Measurements from ENCODE around the gene UNC5CL.
"Not testable (repeated sequence)": the region's sequence is repeated elsewhere in the genome, so short reads cannot be mapped to it uniquely, and the experiment has no call there.

Gene UNC5CL

GRCh38 chr6:41027799-41028560 is 11.0 kb downstream of the UNC5CL start:
- Histone ChIP-seq H3K27ac (ENCODE audit: insufficient read depth, low read length, poor library complexity, severe bottlenecking) (no peak overlapping the region), H3K9me3 (ENCODE audit: control insufficient read depth, low read length) (no peaks in the 10 kb centered on the region)

DNA sequence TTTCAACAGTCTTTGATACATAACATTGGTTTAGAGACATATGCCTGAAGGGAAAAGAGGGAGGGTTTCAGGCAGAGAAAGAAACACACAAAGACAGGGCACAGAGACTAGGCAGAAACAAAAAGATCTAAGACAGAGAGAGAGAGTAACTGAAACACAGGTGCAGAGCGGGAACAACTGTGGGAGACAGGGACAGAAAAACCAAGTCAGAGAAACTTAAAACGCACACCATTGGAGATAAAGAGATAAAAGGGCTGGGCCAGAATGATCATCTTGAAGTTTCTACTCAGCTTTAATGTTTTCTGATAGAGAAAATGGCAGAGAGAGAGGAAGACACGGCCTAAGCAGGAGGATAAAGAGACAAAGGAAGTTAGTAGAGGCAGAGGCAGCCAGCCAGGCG is 11.8 kb downstream of the UNC5CL start:
- H3K4me1 ChIP-seq (ENCODE audit: control insufficient read depth, insufficient read depth, low read length, poor library complexity, severe bottlenecking), result peaks cover 18% of the 10 kb centered on the region
- peak overlapping the region; percentile 68 for H3K4me3 ChIP-seq (ENCODE audit: insufficient read depth, low read depth, low read length, poor library complexity, severe bottlenecking)
- no peaks in the 10 kb centered on the region for H3K27me3 ChIP-seq (replicated peaks; ENCODE audit: control insufficient read depth, insufficient read depth, low read length, poor library complexity, severe bottlenecking)
- H3K36me3 ChIP-seq (ENCODE audit: control insufficient read depth, insufficient read depth, low read length), result no peaks in the 10 kb centered on the region
- DNase-seq, result no peak
- no peaks in the 10 kb centered on the region for H3K9me3 ChIP-seq (ENCODE audit: control insufficient read depth, low read length)
- no peak overlapping the region for H3K27ac ChIP-seq (ENCODE audit: insufficient read depth, low read length, poor library complexity, severe bottlenecking)

More at GRCh38 chr6:41027799-41028560, 11.0 kb downstream of the UNC5CL start:
- Histone ChIP-seq H3K4me3 (ENCODE audit: insufficient read depth, low read depth, low read length, poor library complexity, severe bottlenecking) (peak overlapping the region; percentile 68), H3K27me3 (replicated peaks; ENCODE audit: control insufficient read depth, insufficient read depth, low read length, poor library complexity, severe bottlenecking) (no peaks in the 10 kb centered on the region), H3K36me3 (ENCODE audit: control insufficient read depth, insufficient read depth, low read length) (no peaks in the 10 kb centered on the region), H3K4me1 (ENCODE audit: control insufficient read depth, insufficient read depth, low read length, poor library complexity, severe bottlenecking) (peaks cover 18% of the 10 kb centered on the region)
- DNase-seq, result peak; percentile 38 to 59 (median 41)

- no peaks in the 10 kb centered on the region for H3K9me3 ChIP-seq (ENCODE audit: control insufficient read depth, low read length)
These were observed 13.0 kb downstream of the UNC5CL start for GRCh38 chr6:41025966-41026530.

GRCh38 chr6:41023114-41023513 is 15.9 kb downstream of the UNC5CL start:
- Histone ChIP-seq H3K27ac (ENCODE audit: insufficient read depth, low read length, poor library complexity, severe bottlenecking) (no peak overlapping the region), H3K4me3 (ENCODE audit: insufficient read depth, low read depth, low read length, poor library complexity, severe bottlenecking) (no peak overlapping the region), H3K27me3 (replicated peaks; ENCODE audit: control insufficient read depth, insufficient read depth, low read length, poor library complexity, severe bottlenecking) (no peaks in the 10 kb centered on the region), H3K36me3 (ENCODE audit: control insufficient read depth, insufficient read depth, low read length) (no peaks in the 10 kb centered on the region), H3K9me3 (ENCODE audit: control insufficient read depth, low read length) (no peaks in the 10 kb centered on the region), H3K4me1 (ENCODE audit: control insufficient read depth, insufficient read depth, low read length, poor library complexity, severe bottlenecking) (peaks cover 12% of the 10 kb centered on the region)
- DNase-seq, result no peak

More at GRCh38 chr6:41025966-41026530, 13.0 kb downstream of the UNC5CL start:
- no peaks in the 10 kb centered on the region for H3K27me3 ChIP-seq (replicated peaks; ENCODE audit: control insufficient read depth, insufficient read depth, low read length, poor library complexity, severe bottlenecking)
- peaks cover 18% of the 10 kb centered on the region for H3K4me1 ChIP-seq (ENCODE audit: control insufficient read depth, insufficient read depth, low read length, poor library complexity, severe bottlenecking)
- no peak overlapping the region for H3K27ac ChIP-seq (ENCODE audit: insufficient read depth, low read length, poor library complexity, severe bottlenecking)
- no peaks in the 10 kb centered on the region for H3K36me3 ChIP-seq (ENCODE audit: control insufficient read depth, insufficient read depth, low read length)
- no peak overlapping the region for H3K4me3 ChIP-seq (ENCODE audit: insufficient read depth, low read depth, low read length, poor library complexity, severe bottlenecking)
- DNase-seq, result no peak

DNA sequence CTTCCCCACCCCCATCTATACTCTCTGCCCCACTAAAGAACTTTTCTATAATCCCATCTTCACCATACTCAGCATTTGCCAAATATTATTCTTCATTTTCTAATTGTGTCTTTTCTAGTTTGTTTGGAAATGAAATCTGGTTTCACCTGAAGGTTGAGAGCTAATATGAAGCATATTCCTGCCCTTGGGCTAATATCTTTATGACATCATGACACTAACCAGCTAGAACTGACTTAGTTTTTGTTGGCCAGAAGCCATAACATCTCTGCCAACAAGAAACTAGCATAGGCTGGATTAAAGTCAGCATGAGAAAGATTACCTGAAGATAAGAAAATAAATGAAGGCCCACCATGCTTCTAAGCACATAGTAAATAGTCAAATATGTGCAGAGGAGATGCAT is 16.7 kb downstream of the UNC5CL start:
- no peaks in the 10 kb centered on the region for H3K27me3 ChIP-seq (replicated peaks; ENCODE audit: control insufficient read depth, insufficient read depth, low read length, poor library complexity, severe bottlenecking)
- H3K4me1 ChIP-seq (ENCODE audit: control insufficient read depth, insufficient read depth, low read length, poor library complexity, severe bottlenecking), result peaks cover 3% of the 10 kb centered on the region
- H3K4me3 ChIP-seq (ENCODE audit: insufficient read depth, low read depth, low read length, poor library complexity, severe bottlenecking), result no peak overlapping the region
- H3K9me3 ChIP-seq (ENCODE audit: control insufficient read depth, low read length), result no peaks in the 10 kb centered on the region
- DNase-seq, result no peak
- no peak overlapping the region for H3K27ac ChIP-seq (ENCODE audit: insufficient read depth, low read length, poor library complexity, severe bottlenecking)
- no peaks in the 10 kb centered on the region for H3K36me3 ChIP-seq (ENCODE audit: control insufficient read depth, insufficient read depth, low read length)

GRCh38 chr6:41021832-41022231 is 17.2 kb downstream of the UNC5CL start:
- Histone ChIP-seq H3K36me3 (ENCODE audit: control insufficient read depth, insufficient read depth, low read length) (no peaks in the 10 kb centered on the region), H3K9me3 (ENCODE audit: control insufficient read depth, low read length) (no peaks in the 10 kb centered on the region), H3K27ac (ENCODE audit: insufficient read depth, low read length, poor library complexity, severe bottlenecking) (no peak overlapping the region), H3K27me3 (replicated peaks; ENCODE audit: control insufficient read depth, insufficient read depth, low read length, poor library complexity, severe bottlenecking) (no peaks in the 10 kb centered on the region), H3K4me3 (ENCODE audit: insufficient read depth, low read depth, low read length, poor library complexity, severe bottlenecking) (no peak overlapping the region), H3K4me1 (ENCODE audit: control insufficient read depth, insufficient read depth, low read length, poor library complexity, severe bottlenecking) (no peaks in the 10 kb centered on the region)
- no peak for DNase-seq

- H3K27me3 ChIP-seq (replicated peaks; ENCODE audit: control insufficient read depth, insufficient read depth, low read length, poor library complexity, severe bottlenecking), result no peaks in the 10 kb centered on the region
- H3K4me3 ChIP-seq (ENCODE audit: insufficient read depth, low read depth, low read length, poor library complexity, severe bottlenecking), result no peak overlapping the region
- H3K36me3 ChIP-seq (ENCODE audit: control insufficient read depth, insufficient read depth, low read length), result no peaks in the 10 kb centered on the region
- H3K27ac ChIP-seq (ENCODE audit: insufficient read depth, low read length, poor library complexity, severe bottlenecking), result no peak overlapping the region
- no peaks in the 10 kb centered on the region for H3K9me3 ChIP-seq (ENCODE audit: control insufficient read depth, low read length)
- no peak for DNase-seq
- no peaks in the 10 kb centered on the region for H3K4me1 ChIP-seq (ENCODE audit: control insufficient read depth, insufficient read depth, low read length, poor library complexity, severe bottlenecking)
These were observed 21.4 kb downstream of the UNC5CL start for GRCh38 chr6:41017663-41018062.

DNA sequence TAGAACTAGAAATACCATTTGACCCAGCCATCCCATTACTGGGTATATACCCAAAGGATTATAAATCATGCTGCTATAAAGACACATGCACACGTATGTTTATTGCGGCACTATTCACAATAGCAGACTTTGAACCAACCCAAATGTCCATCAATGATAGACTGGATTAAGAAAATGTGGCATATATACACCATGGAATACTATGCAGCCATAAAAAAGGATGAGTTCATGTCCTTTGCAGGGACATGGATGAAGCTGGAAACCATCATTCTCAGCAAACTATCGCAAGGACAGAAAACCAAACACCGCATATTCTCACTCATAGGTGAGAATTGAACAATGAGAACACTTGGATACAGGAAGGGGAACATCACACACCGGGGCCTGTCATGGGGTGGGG is 23.2 kb downstream of the UNC5CL start:
- not testable (repeated sequence) for H3K27ac ChIP-seq (ENCODE audit: insufficient read depth, low read length, poor library complexity, severe bottlenecking); H3K36me3 ChIP-seq (ENCODE audit: control insufficient read depth, insufficient read depth, low read length); H3K9me3 ChIP-seq (ENCODE audit: control insufficient read depth, low read length); H3K4me1 ChIP-seq (ENCODE audit: control insufficient read depth, insufficient read depth, low read length, poor library complexity, severe bottlenecking); H3K27me3 ChIP-seq (replicated peaks; ENCODE audit: control insufficient read depth, insufficient read depth, low read length, poor library complexity, severe bottlenecking); DNase-seq; H3K4me3 ChIP-seq (ENCODE audit: insufficient read depth, low read depth, low read length, poor library complexity, severe bottlenecking)

GRCh38 chr6:41014780-41015179 is 24.2 kb downstream of the UNC5CL start:
- H3K9me3 ChIP-seq (ENCODE audit: control insufficient read depth, low read length), result no peaks in the 10 kb centered on the region

DNA sequence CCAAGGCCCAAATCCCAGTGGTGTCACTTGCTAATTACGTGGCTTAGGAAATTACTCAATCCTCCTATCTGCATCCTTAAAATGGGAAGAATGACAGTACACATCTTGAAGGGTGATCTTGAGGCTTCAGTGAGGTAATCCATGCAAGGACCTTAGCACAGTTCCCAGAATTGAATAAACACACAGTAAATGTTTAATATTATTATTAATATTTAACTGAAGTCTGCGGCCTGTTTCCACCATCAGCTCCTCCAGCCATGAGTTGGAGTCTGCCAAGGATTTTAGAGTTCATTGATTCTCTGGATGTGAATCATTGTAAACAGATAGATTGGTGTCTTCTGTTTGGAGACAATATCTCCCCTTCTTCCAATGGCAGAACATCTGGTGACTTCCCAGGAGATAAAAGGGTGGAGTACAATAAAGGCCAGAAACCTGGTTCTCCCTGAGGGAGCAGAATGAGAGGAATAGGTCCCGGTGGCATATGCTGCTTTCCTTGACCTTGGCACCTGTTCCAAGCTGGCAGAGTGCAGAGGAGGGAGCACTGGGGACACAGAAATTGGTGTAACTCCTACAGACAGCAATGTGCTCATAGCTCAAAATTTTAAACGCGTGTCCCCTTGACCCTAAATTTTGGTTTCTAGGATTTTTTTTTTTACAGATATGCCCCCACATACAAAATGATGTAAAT is 25.4 kb downstream of the UNC5CL start:
- Histone ChIP-seq H3K27me3 (replicated peaks; ENCODE audit: control insufficient read depth, insufficient read depth, low read length, poor library complexity, severe bottlenecking) (no peaks in the 10 kb centered on the region), H3K4me1 (ENCODE audit: control insufficient read depth, insufficient read depth, low read length, poor library complexity, severe bottlenecking) (no peaks in the 10 kb centered on the region), H3K4me3 (ENCODE audit: insufficient read depth, low read depth, low read length, poor library complexity, severe bottlenecking) (no peak overlapping the region), H3K36me3 (ENCODE audit: control insufficient read depth, insufficient read depth, low read length) (no peaks in the 10 kb centered on the region), H3K9me3 (ENCODE audit: control insufficient read depth, low read length) (no peaks in the 10 kb centered on the region), H3K27ac (ENCODE audit: insufficient read depth, low read length, poor library complexity, severe bottlenecking) (no peak overlapping the region)
- DNase-seq, result no peak

More at GRCh38 chr6:41014780-41015179, 24.2 kb downstream of the UNC5CL start:
- H3K4me3 ChIP-seq (ENCODE audit: insufficient read depth, low read depth, low read length, poor library complexity, severe bottlenecking), result no peak overlapping the region
- no peaks in the 10 kb centered on the region for H3K36me3 ChIP-seq (ENCODE audit: control insufficient read depth, insufficient read depth, low read length)
- DNase-seq, result no peak
- no peak overlapping the region for H3K27ac ChIP-seq (ENCODE audit: insufficient read depth, low read length, poor library complexity, severe bottlenecking)
- no peaks in the 10 kb centered on the region for H3K4me1 ChIP-seq (ENCODE audit: control insufficient read depth, insufficient read depth, low read length, poor library complexity, severe bottlenecking)
- no peaks in the 10 kb centered on the region for H3K27me3 ChIP-seq (replicated peaks; ENCODE audit: control insufficient read depth, insufficient read depth, low read length, poor library complexity, severe bottlenecking)

Measured in effector memory CD4-positive, alpha-beta T cell (primary cell).